GM18507 (cell line): ENCODE data around the gene OXNAD1.
A peak's percentile ranks its signal among the peaks of the same experiment; 100 is the strongest.

ENCODE experiments used
- DNase-seq: peaks from one replicate; pipeline ENCODE4 v3.0.0; 2011; ENCODE audit warnings: low read depth; ENCODE audit not compliant: insufficient read length; ENCODE audit errors: extremely low spot score
- FAIRE-seq: peaks from 2 replicates; lab custom pipeline; 2011; peaks lifted over from hg19 to GRCh38; lab: Jason Lieb, UNC

Gene OXNAD1

GRCh38 chr3:16266714-16267113, 1.7 kb downstream of the OXNAD1 start:
- FAIRE-seq, result no peak
- DNase-seq, result no peak

GRCh38 chr3:16270855-16271254, 5.8 kb downstream of the OXNAD1 start:
- FAIRE-seq, result no peak

GRCh38 chr3:16272588-16272987, 7.6 kb downstream of the OXNAD1 start:
- FAIRE-seq (no peak), DNase-seq (no peak)

More at GRCh38 chr3:16270855-16271254, 5.8 kb downstream of the OXNAD1 start:
- DNase-seq, result no peak

- no peak for FAIRE-seq
- DNase-seq, result no peak
Measured at GRCh38 chr3:16273867-16274266, 8.9 kb downstream of the OXNAD1 start.

- FAIRE-seq (no peak), DNase-seq (no peak)
Measured at GRCh38 chr3:16277471-16277870, 12.5 kb downstream of the OXNAD1 start.

GRCh38 chr3:16279010-16279801, 14.2 kb downstream of the OXNAD1 start:
- no peak for DNase-seq
- FAIRE-seq, result no peak

GRCh38 chr3:16280671-16281070, 15.7 kb downstream of the OXNAD1 start:
- no peak for FAIRE-seq
- no peak for DNase-seq

GRCh38 chr3:16284633-16285032, 19.6 kb downstream of the OXNAD1 start:
- no peak for DNase-seq
- FAIRE-seq, result no peak

GRCh38 chr3:16286161-16286560, 21.1 kb downstream of the OXNAD1 start:
- DNase-seq (no peak), FAIRE-seq (peak; percentile 69)

GRCh38 chr3:16286751-16287543, 21.9 kb downstream of the OXNAD1 start:
- FAIRE-seq (peak; percentile 47), DNase-seq (no peak)

GRCh38 chr3:16288664-16289063, 23.7 kb downstream of the OXNAD1 start:
- DNase-seq (no peak), FAIRE-seq (no peak)

- DNase-seq (no peak), FAIRE-seq (no peak)
Measured at GRCh38 chr3:16289144-16289889, 24.3 kb downstream of the OXNAD1 start.

GRCh38 chr3:16290007-16290826, 25.2 kb downstream of the OXNAD1 start:
- FAIRE-seq (peak; percentile 61), DNase-seq (no peak)

GRCh38 chr3:16290827-16291196, 25.8 kb downstream of the OXNAD1 start:
- no peak for DNase-seq

GRCh38 chr3:16294844-16295243, 29.8 kb downstream of the OXNAD1 start:
- DNase-seq, result no peak
- FAIRE-seq, result no peak

More at GRCh38 chr3:16290827-16291196, 25.8 kb downstream of the OXNAD1 start:
- FAIRE-seq, result peak; percentile 70

- FAIRE-seq (no peak), DNase-seq (no peak)
Measured at GRCh38 chr3:16295298-16295890, 30.4 kb downstream of the OXNAD1 start.

- FAIRE-seq, result no peak
Measured at GRCh38 chr3:16297997-16298885, 33.2 kb downstream of the OXNAD1 start.

GRCh38 chr3:16298891-16299290, 33.9 kb downstream of the OXNAD1 start:
- no peak for FAIRE-seq

More at GRCh38 chr3:16297997-16298885, 33.2 kb downstream of the OXNAD1 start:
- DNase-seq, result no peak

More at GRCh38 chr3:16298891-16299290, 33.9 kb downstream of the OXNAD1 start:
- no peak for DNase-seq
